Gastroesophageal sphincter (tissue), 3 donors: ENCODE measurements around the gene COPZ2.

Experiments
- EP300 ChIP-seq: sonication (generic); formaldehyde crosslinking; IDR thresholded peaks from one replicate; pipeline ENCODE4 v1.6.1; 2017; ENCODE audit warnings: antibody characterized with exemption, mild to moderate bottlenecking
- POLR2AphosphoS5 ChIP-seq: sonication (generic); formaldehyde crosslinking; IDR thresholded peaks from one replicate; pipeline ENCODE4 v1.6.1; 2017; ENCODE audit warnings: antibody characterized with exemption
- TF ChIP-seq, protein P1 (sequence below), 4 experiments: fragments of 200-600 bp in 2 of 4; fragments of 450-650 bp in 2 of 4; sonication (generic) in 1 of 4; IDR thresholded peaks; one replicate each; pipeline ENCODE4 v1.5.1; 2017 to 2019; ENCODE audit warnings: antibody characterized with exemption in 4 of 4, mild to moderate bottlenecking in 2 of 4, moderate library complexity in 2 of 4

DNA sequence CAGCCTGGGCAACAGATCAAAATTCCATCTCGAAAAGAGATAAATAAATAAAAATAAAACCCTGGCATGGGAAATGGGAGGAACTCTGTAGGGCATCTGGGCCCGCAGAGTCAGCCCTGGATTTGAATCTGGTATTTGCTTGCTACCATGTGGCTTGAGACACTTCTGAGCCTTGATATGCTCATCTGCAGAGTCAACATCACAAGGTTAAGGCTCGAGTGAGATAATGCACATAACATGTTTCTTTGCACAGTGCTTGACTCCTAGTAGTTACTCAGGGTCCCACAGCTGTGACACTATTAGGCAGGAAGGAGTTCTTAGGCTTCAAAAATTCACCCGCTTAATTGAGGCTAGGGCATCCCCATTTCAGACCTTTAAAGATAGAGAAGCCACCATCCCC is 45.4 kb downstream of the COPZ2 start:
- TF ChIP-seq POLR2AphosphoS5 (no peak), EP300 (no peak)
- TF ChIP-seq, protein P1, sequence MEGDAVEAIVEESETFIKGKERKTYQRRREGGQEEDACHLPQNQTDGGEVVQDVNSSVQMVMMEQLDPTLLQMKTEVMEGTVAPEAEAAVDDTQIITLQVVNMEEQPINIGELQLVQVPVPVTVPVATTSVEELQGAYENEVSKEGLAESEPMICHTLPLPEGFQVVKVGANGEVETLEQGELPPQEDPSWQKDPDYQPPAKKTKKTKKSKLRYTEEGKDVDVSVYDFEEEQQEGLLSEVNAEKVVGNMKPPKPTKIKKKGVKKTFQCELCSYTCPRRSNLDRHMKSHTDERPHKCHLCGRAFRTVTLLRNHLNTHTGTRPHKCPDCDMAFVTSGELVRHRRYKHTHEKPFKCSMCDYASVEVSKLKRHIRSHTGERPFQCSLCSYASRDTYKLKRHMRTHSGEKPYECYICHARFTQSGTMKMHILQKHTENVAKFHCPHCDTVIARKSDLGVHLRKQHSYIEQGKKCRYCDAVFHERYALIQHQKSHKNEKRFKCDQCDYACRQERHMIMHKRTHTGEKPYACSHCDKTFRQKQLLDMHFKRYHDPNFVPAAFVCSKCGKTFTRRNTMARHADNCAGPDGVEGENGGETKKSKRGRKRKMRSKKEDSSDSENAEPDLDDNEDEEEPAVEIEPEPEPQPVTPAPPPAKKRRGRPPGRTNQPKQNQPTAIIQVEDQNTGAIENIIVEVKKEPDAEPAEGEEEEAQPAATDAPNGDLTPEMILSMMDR (IDR thresholded peaks at IDR 0.05) = no peak
